Glutamatergic neuron (in vitro differentiated cells): ENCODE results near the gene RNF144A. TPM values are rescaled to one million over a fixed set of nuclear protein-coding genes. Genes with fewer than 3 reads are reported as not detected.

Experiments used
- DNase-seq: peaks from one replicate; pipeline ENCODE4 v3.0.0; 2022
- H3K27ac Mint-ChIP-seq: one replicate; pipeline ENCODE4 v1.8.0; 2020; ENCODE audit warnings: mild to moderate bottlenecking, mixed read lengths, inconsistent platforms; ENCODE audit not compliant: unreplicated experiment
- H3K27me3 Mint-ChIP-seq: one replicate; pipeline ENCODE4 v1.8.0; 2020; ENCODE audit warnings: mild to moderate bottlenecking, moderate library complexity, mixed read lengths, inconsistent platforms; ENCODE audit not compliant: unreplicated experiment
- H3K36me3 Mint-ChIP-seq: one replicate; pipeline ENCODE4 v1.8.0; 2020; ENCODE audit warnings: mild to moderate bottlenecking, mixed read lengths, inconsistent platforms; ENCODE audit not compliant: unreplicated experiment
- H3K4me1 Mint-ChIP-seq: one replicate; pipeline ENCODE4 v1.8.0; 2020; ENCODE audit warnings: mild to moderate bottlenecking, low read depth, mixed read lengths, inconsistent platforms; ENCODE audit not compliant: unreplicated experiment
- H3K4me3 Mint-ChIP-seq: one replicate; pipeline ENCODE4 v1.8.0; 2020; ENCODE audit warnings: mild to moderate bottlenecking, mixed read lengths, inconsistent platforms; ENCODE audit not compliant: unreplicated experiment
- H3K9me3 Mint-ChIP-seq: one replicate; pipeline ENCODE4 v1.8.0; 2020; ENCODE audit warnings: mild to moderate bottlenecking, moderate library complexity, mixed read lengths, inconsistent platforms; ENCODE audit not compliant: unreplicated experiment
- CTCF ChIP-seq: fragments of 200-600 bp; sonication (generic); IDR thresholded peaks from one replicate; pipeline ENCODE4 v1.5.0; 2021; ENCODE audit not compliant: partially characterized antibody, unreplicated experiment
- total RNA-seq: library from RNA; stranded (reverse); fragmentation: NEBNext Ultra II Directional; extraction: Animal tissue kit (Norgen Biotek cat#: 25700); gene quantifications from one replicate; pipeline ENCODE4 v1.2.1, GENCODE V29; 2021; ENCODE audit not compliant: unreplicated experiment

RNF144A gene
- total RNA-seq, 1 donor from 2014 or later = 40.2 TPM

- TF ChIP-seq CTCF = no peak
- Mint-ChIP-seq H3K4me3 (peak overlapping the region; percentile 10), H3K9me3 (no peaks in the 10 kb centered on the region)
These were observed 153.3 kb downstream of the RNF144A start for GRCh38 chr2:7070483-7070882.

GRCh38 chr2:7071154-7071553 is 153.9 kb downstream of the RNF144A start:
- Mint-ChIP-seq H3K4me1 (no peaks in the 10 kb centered on the region), H3K27me3 (no peaks in the 10 kb centered on the region), H3K9me3 (no peaks in the 10 kb centered on the region), H3K36me3 (peaks cover 10% of the 10 kb centered on the region), H3K27ac (no peak overlapping the region), H3K4me3 (no peak overlapping the region)
- TF ChIP-seq CTCF = no peak
- DNase-seq = no peak

More at GRCh38 chr2:7070483-7070882, 153.3 kb downstream of the RNF144A start:
- no peak for DNase-seq
- no peaks in the 10 kb centered on the region for H3K4me1 Mint-ChIP-seq
- H3K27me3 Mint-ChIP-seq = no peaks in the 10 kb centered on the region
- no peak overlapping the region for H3K27ac Mint-ChIP-seq
- peaks cover 10% of the 10 kb centered on the region for H3K36me3 Mint-ChIP-seq

DNA sequence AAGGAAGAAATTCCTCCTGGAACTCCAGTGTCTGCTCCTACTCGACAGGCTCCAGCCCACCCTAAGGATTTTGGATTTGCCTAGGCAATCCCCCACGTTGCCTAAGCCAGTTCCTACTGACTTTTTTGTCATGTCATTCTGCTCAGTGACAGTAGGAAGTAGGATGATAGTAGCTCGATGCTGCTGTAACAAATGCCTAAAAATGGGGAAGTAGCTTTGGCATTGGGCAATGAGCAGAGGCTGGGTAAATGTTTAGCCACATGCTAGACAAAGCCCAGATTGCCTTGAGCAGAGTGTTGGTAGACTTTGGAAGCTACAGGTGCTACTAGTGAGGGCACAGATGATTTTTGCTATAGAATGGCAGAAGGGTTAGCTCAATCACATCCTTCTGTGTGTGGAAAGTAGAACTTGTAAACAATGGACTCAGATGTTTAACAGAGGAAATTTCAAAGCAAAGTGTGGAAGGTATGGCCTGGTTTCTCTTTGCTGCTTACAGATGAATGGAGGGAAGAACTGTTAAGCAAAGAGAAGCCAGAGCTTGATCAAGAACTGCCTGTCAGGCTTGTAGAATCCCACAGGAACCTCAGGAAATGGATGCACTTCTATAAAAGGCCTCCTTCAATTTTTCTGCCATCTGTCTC is 154.8 kb downstream of the RNF144A start:
- peaks cover 10% of the 10 kb centered on the region for H3K36me3 Mint-ChIP-seq
- H3K9me3 Mint-ChIP-seq = no peaks in the 10 kb centered on the region
- no peaks in the 10 kb centered on the region for H3K4me1 Mint-ChIP-seq
- no peak for DNase-seq
- H3K4me3 Mint-ChIP-seq = no peak overlapping the region
- H3K27ac Mint-ChIP-seq = no peak overlapping the region
- no peaks in the 10 kb centered on the region for H3K27me3 Mint-ChIP-seq
- no peak for TF ChIP-seq CTCF

DNA sequence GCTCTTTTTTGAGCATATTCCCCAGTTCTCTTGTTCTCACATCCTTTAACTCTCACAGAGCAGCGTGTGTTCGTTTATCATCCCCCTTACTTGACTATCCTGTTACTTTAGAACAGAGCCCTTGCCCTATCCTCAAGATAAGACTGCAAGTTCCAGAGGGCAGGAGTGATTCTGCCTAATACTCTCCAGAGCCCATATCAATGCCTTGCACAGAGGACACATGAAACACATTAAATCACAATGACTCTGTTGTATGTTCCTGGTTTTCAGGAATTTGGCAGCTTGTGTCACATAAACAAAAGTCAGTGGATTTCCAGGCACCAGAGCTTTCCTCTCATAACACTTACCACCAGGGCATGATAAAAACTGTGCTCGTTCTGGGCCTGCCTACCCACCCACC is 156.7 kb downstream of the RNF144A start:
- no peak for DNase-seq
- no peaks in the 10 kb centered on the region for H3K27me3 Mint-ChIP-seq
- TF ChIP-seq CTCF = no peak
- peaks cover 5% of the 10 kb centered on the region for H3K36me3 Mint-ChIP-seq
- no peaks in the 10 kb centered on the region for H3K4me1 Mint-ChIP-seq
- no peaks in the 10 kb centered on the region for H3K9me3 Mint-ChIP-seq
- no peak overlapping the region for H3K27ac Mint-ChIP-seq
- no peak overlapping the region for H3K4me3 Mint-ChIP-seq

DNA sequence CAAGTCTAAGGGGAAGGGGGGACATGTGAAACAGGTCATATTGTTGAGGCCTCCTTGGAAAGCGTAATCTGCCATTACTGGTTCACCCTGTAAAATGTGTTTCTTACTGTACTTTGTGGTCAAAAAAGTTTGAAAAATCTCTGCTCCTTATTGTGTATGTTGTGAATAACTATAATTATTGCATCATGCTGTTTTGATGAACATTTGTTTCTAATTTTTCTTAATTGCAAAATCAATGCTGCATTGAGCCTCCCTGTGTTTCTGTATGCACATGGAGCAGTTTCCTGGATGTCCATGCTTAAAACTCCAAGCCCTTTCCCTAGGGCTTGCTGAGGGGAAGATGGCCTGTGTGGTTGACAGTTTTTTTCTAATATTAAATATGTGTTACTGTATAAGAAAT is 158.6 kb downstream of the RNF144A start:
- H3K27ac Mint-ChIP-seq = no peak overlapping the region
- H3K4me1 Mint-ChIP-seq = no peaks in the 10 kb centered on the region
- no peaks in the 10 kb centered on the region for H3K27me3 Mint-ChIP-seq
- no peaks in the 10 kb centered on the region for H3K9me3 Mint-ChIP-seq
- peaks cover 5% of the 10 kb centered on the region for H3K36me3 Mint-ChIP-seq
- H3K4me3 Mint-ChIP-seq = no peak overlapping the region
- no peak for TF ChIP-seq CTCF
- DNase-seq = no peak
